Erythroblast (primary cell): Measurements from ENCODE around the gene CD300E.

Source experiments
- GATA1 ChIP-seq: IDR thresholded peaks from 2 replicates; pipeline ENCODE4 v1.6.1; 2011; ENCODE audit warnings: low read depth, mild to moderate bottlenecking, control low read depth, low read length, moderate library complexity
- POLR2A ChIP-seq: IDR thresholded peaks from 2 replicates; pipeline ENCODE4 v1.6.1; 2011; ENCODE audit warnings: mild to moderate bottlenecking, low read length

- no peak for TF ChIP-seq POLR2A
- TF ChIP-seq GATA1: no peak
Observed at GRCh38 chr17:74644419-74644818, 20.9 kb upstream of the CD300E start.
